ENCODE measurements around the gene CDKN2B. TPM values are rescaled to one million over a fixed set of nuclear protein-coding genes. Genes with fewer than 3 reads are reported as not detected.
A peak's percentile ranks its signal among the peaks of the same experiment; 100 is the strongest.
"Not testable (repeated sequence)": the region's sequence is repeated elsewhere in the genome, so short reads cannot be mapped to it uniquely, and the experiment has no call there.

Gene CDKN2B
- total RNA-seq (ENCODE audit: unreplicated experiment): 1.8 TPM
- long read RNA-seq: 0 reads

GRCh38 chr9:22008717-22009505 is at the start of gene CDKN2B:
CDKN2B (minus strand) TSS chr9:22009305; CDS start chr9:22008953, 352 bp downstream.
- no peak within 1 kb of the TSS for H3K27ac Mint-ChIP-seq (ENCODE audit: unreplicated experiment)
- H3K4me3 Mint-ChIP-seq (ENCODE audit: unreplicated experiment): peak within 1 kb of the TSS; percentile 91
- H3K27me3 Mint-ChIP-seq (ENCODE audit: unreplicated experiment): peaks cover 4% of the 10 kb centered on the region
- peaks cover 12% of the 10 kb centered on the region for H3K4me1 Mint-ChIP-seq (ENCODE audit: unreplicated experiment)
- peak; percentile 96 for DNase-seq (ENCODE audit: low spot score)
- no peaks in the 10 kb centered on the region for H3K36me3 Mint-ChIP-seq (ENCODE audit: low read depth, unreplicated experiment)
- no peaks in the 10 kb centered on the region for H3K9me3 Mint-ChIP-seq (ENCODE audit: unreplicated experiment)
- TF ChIP-seq CTCF (IDR thresholded peaks at IDR 0.05; ENCODE audit: unreplicated experiment): peak; percentile 97

- DNase-seq (ENCODE audit: low spot score); H3K4me3 Mint-ChIP-seq (ENCODE audit: unreplicated experiment); H3K27ac Mint-ChIP-seq (ENCODE audit: unreplicated experiment); H3K36me3 Mint-ChIP-seq (ENCODE audit: low read depth, unreplicated experiment); H3K9me3 Mint-ChIP-seq (ENCODE audit: unreplicated experiment); H3K27me3 Mint-ChIP-seq (ENCODE audit: unreplicated experiment); H3K4me1 Mint-ChIP-seq (ENCODE audit: unreplicated experiment): not testable (repeated sequence)
These were observed 48.9 kb upstream of the CDKN2B start for GRCh38 chr9:22057972-22058371.

GRCh38 chr9:22056402-22056801 is 47.3 kb upstream of the CDKN2B start:
- H3K36me3 Mint-ChIP-seq (ENCODE audit: low read depth, unreplicated experiment): no peaks in the 10 kb centered on the region
- no peaks in the 10 kb centered on the region for H3K27me3 Mint-ChIP-seq (ENCODE audit: unreplicated experiment)
- H3K27ac Mint-ChIP-seq (ENCODE audit: unreplicated experiment): no peak overlapping the region
- no peak for TF ChIP-seq CTCF (IDR thresholded peaks at IDR 0.05; ENCODE audit: unreplicated experiment)
- no peaks in the 10 kb centered on the region for H3K9me3 Mint-ChIP-seq (ENCODE audit: unreplicated experiment)
- DNase-seq (ENCODE audit: low spot score): no peak
- no peak overlapping the region for H3K4me3 Mint-ChIP-seq (ENCODE audit: unreplicated experiment)
- H3K4me1 Mint-ChIP-seq (ENCODE audit: unreplicated experiment): no peaks in the 10 kb centered on the region

GRCh38 chr9:22055090-22055489 is 46.0 kb upstream of the CDKN2B start:
- Mint-ChIP-seq H3K27me3 (ENCODE audit: unreplicated experiment) (no peaks in the 10 kb centered on the region), H3K4me1 (ENCODE audit: unreplicated experiment) (peaks cover 12% of the 10 kb centered on the region), H3K4me3 (ENCODE audit: unreplicated experiment) (no peak overlapping the region), H3K27ac (ENCODE audit: unreplicated experiment) (no peak overlapping the region), H3K36me3 (ENCODE audit: low read depth, unreplicated experiment) (no peaks in the 10 kb centered on the region), H3K9me3 (ENCODE audit: unreplicated experiment) (no peaks in the 10 kb centered on the region)
- TF ChIP-seq CTCF (IDR thresholded peaks at IDR 0.05; ENCODE audit: unreplicated experiment): no peak
- no peak for DNase-seq (ENCODE audit: low spot score)

- Mint-ChIP-seq H3K27me3 (ENCODE audit: unreplicated experiment) (no peaks in the 10 kb centered on the region), H3K27ac (ENCODE audit: unreplicated experiment) (no peak overlapping the region), H3K9me3 (ENCODE audit: unreplicated experiment) (no peaks in the 10 kb centered on the region), H3K36me3 (ENCODE audit: low read depth, unreplicated experiment) (no peaks in the 10 kb centered on the region), H3K4me3 (ENCODE audit: unreplicated experiment) (no peak overlapping the region), H3K4me1 (ENCODE audit: unreplicated experiment) (peaks cover 12% of the 10 kb centered on the region)
- no peak for DNase-seq (ENCODE audit: low spot score)
- no peak for TF ChIP-seq CTCF (IDR thresholded peaks at IDR 0.05; ENCODE audit: unreplicated experiment)
These were observed 45.4 kb upstream of the CDKN2B start for GRCh38 chr9:22054529-22054928.

Measured in endothelial cell (in vitro differentiated cells).